GM23248 (cell line): ENCODE data around the gene DUSP21. TPM values are rescaled to one million over a fixed set of nuclear protein-coding genes. Genes with fewer than 3 reads are reported as not detected.
A peak's percentile ranks its signal among the peaks of the same experiment; 100 is the strongest.

ENCODE experiments used
- DNase-seq: peaks from one replicate; pipeline ENCODE4 v3.0.0-alpha.2; 2015
- H2AFZ ChIP-seq: fragments of 200-600 bp; sonication (generic); 2 replicates; pipeline ENCODE4 v1.6.1; 2016; ENCODE audit warnings: antibody characterized with exemption
- H3F3A ChIP-seq: fragments of 200-600 bp; sonication (generic); 2 replicates; pipeline ENCODE4 v1.6.1; 2016; ENCODE audit warnings: mild to moderate bottlenecking, antibody characterized with exemption, mixed run types; ENCODE audit not compliant: insufficient read depth
- H3K27ac ChIP-seq: fragments of 200-600 bp; sonication (generic); 2 replicates; pipeline ENCODE4 v1.5.1; 2016; ENCODE audit warnings: mild to moderate bottlenecking
- H3K27me3 ChIP-seq: fragments of 200-600 bp; sonication (generic); replicated peaks from 2 replicates; pipeline ENCODE4 v1.6.1; 2016; ENCODE audit warnings: mild to moderate bottlenecking; ENCODE audit not compliant: insufficient read depth
- H3K36me3 ChIP-seq: fragments of 200-600 bp; sonication (generic); 2 replicates; pipeline ENCODE4 v1.6.1; 2016; ENCODE audit warnings: low read depth, mild to moderate bottlenecking
- H3K4me1 ChIP-seq: fragments of 200-600 bp; sonication (generic); 2 replicates; pipeline ENCODE4 v1.6.1; 2016; ENCODE audit warnings: mild to moderate bottlenecking; ENCODE audit not compliant: insufficient read depth
- H3K4me2 ChIP-seq: fragments of 200-600 bp; sonication (generic); one replicate; pipeline ENCODE4 v1.6.1; 2016; ENCODE audit warnings: mild to moderate bottlenecking; ENCODE audit not compliant: unreplicated experiment
- H3K4me3 ChIP-seq: fragments of 200-600 bp; sonication (generic); 2 replicates; pipeline ENCODE4 v1.5.1; 2016; ENCODE audit warnings: mild to moderate bottlenecking
- H3K79me2 ChIP-seq: fragments of 200-600 bp; sonication (generic); 2 replicates; pipeline ENCODE4 v1.6.1; 2016; ENCODE audit warnings: mild to moderate bottlenecking; ENCODE audit not compliant: insufficient read depth
- H3K9ac ChIP-seq: fragments of 200-600 bp; sonication (generic); 2 replicates; pipeline ENCODE4 v1.6.1; 2016; ENCODE audit warnings: mild to moderate bottlenecking
- H3K9me2 ChIP-seq: fragments of 200-600 bp; sonication (generic); 2 replicates; pipeline ENCODE4 v1.6.1; 2016; ENCODE audit warnings: mixed run types, mild to moderate bottlenecking, moderate library complexity; ENCODE audit not compliant: insufficient read depth
- H3K9me3 ChIP-seq: fragments of 200-600 bp; sonication (generic); one replicate; pipeline ENCODE4 v1.6.1; 2017; ENCODE audit warnings: low read depth
- H4K20me1 ChIP-seq: fragments of 200-600 bp; sonication (generic); 2 replicates; pipeline ENCODE4 v1.6.0; 2016; ENCODE audit not compliant: insufficient read depth
- EZH2 ChIP-seq: fragments of 200-600 bp; sonication (generic); IDR thresholded peaks from 2 replicates; pipeline ENCODE4 v1.6.1; 2018; ENCODE audit warnings: antibody characterized with exemption, mild to moderate bottlenecking; ENCODE audit not compliant: insufficient read depth, poor library complexity, severe bottlenecking
- EZH2phosphoT487 ChIP-seq: fragments of 200-600 bp; sonication (generic); IDR thresholded peaks from 2 replicates; pipeline ENCODE4 v1.6.1; 2018; ENCODE audit warnings: antibody characterized with exemption, moderate library complexity, mild to moderate bottlenecking, low read depth; ENCODE audit not compliant: insufficient read depth
- WGBS, 2 experiments: methylation state at CpG; one replicate each; pipeline ENCODE4 v1.1.6; 2015 to 2017; ENCODE audit warnings: low lambda C conversion rate in 2 of 2, low coverage in 1 of 2; ENCODE audit errors: missing lambda C conversion rate in 2 of 2; 5-methylcytosine and 5-hydroxymethylcytosine counted together
- in situ Hi-C: fragments of 300-500 bp; cut with MboI; formaldehyde crosslinking; loops from 2 replicates; pipeline ENCODE4 v1.15.0; 2020
- polyA plus RNA-seq: library from polyadenylated mRNA; unstranded; fragments of >200 nt; fragmentation: Nextera tagmentation; extraction: Ambion mirVana; gene quantifications from 2 replicates; pipeline ENCODE4 v1.2.1, GENCODE V29; 2016
- total RNA-seq: library from RNA; depleted of rRNA; stranded (reverse); fragments of >200 nt; shearing (Covaris generic); gene quantifications from 2 replicates; pipeline ENCODE4 v1.2.3, GENCODE V29; 2014

Gene DUSP21
- total and polyA plus RNA-seq, 2 experiments from 2014 or later = not detected

DNA sequence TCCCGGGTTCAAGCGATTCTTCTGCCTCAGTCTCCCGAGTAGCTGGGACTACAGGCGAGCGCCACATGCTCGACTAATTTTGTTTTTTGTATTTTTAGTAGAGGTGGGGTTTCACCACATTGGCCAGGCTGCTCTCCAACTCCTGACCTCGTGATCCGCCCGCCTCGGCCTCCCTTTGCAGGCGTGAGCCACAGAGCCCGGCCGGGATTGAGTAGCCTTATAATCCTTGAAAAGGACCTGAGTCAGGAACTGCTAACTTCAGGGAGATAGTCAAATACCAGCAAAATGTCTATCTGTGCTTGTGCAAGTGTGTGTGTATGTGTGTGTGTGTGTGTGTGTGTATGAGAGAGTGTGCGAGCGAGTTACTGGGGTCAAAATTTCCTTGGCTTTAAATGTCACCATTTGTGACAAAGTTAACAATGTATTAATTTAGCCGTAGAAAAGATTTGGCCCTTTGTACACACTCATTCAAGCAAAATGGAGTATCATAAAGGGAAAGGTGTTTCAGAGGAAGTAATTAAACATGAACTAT, 27.4 kb downstream of the DUSP21 start:
- in situ Hi-C loops = no loop called here
- Histone ChIP-seq H3K4me3 (peak overlapping the region; percentile 95), H3K79me2 (peaks cover 41% of the 10 kb centered on the region), H2AFZ (peak overlapping the region; percentile 79), H3K27ac (peak overlapping the region; percentile 99), H3K4me1 (no peaks in the 10 kb centered on the region), H3K4me2 (peak overlapping the region; percentile 92), H4K20me1 (no peaks in the 10 kb centered on the region), H3K36me3 (no peaks in the 10 kb centered on the region), H3K27me3 (no peaks in the 10 kb centered on the region), H3K9me2 (no peaks in the 10 kb centered on the region), H3F3A (peaks cover 13% of the 10 kb centered on the region; the same call in 1 of the 2 replicates), H3K9ac (peak overlapping the region; percentile 99), H3K9me3 (no peaks in the 10 kb centered on the region)
- 20 to 24% methylated on average over 4 to 16 of the region's 16 CpGs for WGBS, 2 experiments
- TF ChIP-seq EZH2phosphoT487 (no peak), EZH2 (no peak)
- peak; percentile 59 for DNase-seq

DNA sequence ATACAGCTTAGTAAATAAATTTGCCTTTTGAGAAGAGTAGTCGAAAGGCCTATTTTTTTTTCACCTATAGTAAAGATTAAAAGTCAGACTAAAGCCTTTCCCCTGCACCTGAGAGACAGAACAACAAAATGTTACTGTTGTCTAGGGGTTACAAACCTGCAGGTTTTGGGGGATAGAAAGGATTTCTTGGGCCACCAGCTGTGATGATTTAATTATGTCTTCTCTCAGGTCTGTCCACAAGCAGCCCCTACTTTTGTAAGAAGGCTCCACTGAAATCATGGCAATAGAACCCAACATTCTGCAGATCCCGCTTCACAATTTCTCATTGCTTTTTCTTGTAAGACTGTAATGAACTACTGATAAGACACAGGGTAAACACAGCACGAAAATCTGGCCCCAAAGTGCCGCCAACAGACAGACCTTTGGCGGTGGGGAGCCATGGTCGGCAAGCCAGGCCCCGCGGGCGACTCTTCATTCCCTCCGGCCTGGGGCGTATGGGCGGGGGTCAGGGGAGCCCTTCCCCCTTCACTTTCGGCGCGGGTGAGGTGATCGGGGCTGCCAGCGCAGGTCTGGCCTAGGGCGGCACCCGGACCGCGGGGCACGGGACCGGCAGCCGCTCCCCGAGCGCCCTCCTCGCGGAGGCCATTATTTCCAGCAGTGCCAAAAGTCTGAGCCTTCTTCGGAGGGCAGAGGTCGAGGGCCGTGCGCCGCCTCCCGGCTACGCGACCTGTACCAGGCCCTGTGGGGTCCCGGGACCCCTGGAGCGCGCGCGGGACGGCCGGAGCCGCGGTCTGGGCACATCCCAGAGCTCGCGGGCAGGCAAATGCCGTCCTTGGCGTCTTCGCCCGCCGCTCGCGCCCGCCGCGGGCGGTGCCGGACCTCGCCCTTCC, 28.4 kb downstream of the DUSP21 start:
- Histone ChIP-seq H2AFZ (peak overlapping the region; percentile 79), H3K9ac (peak overlapping the region; percentile 99), H3K27me3 (no peaks in the 10 kb centered on the region), H3F3A (peaks cover 13% of the 10 kb centered on the region; the same call in 1 of the 2 replicates), H3K27ac (peak overlapping the region; percentile 99), H4K20me1 (0 out of 2 replicates have a peak, but pooled peaks cover 4% of the 10 kb centered on the region), H3K4me2 (peak overlapping the region; percentile 92), H3K4me1 (peaks cover 5% of the 10 kb centered on the region; the same call in 1 of the 2 replicates), H3K9me2 (no peaks in the 10 kb centered on the region), H3K36me3 (no peaks in the 10 kb centered on the region; the same call in 1 of the 2 replicates), H3K4me3 (peak overlapping the region; percentile 95), H3K9me3 (no peaks in the 10 kb centered on the region), H3K79me2 (peaks cover 50% of the 10 kb centered on the region)
- in situ Hi-C loops = no loop called here
- DNase-seq = peak; percentile 59
- 1% methylated on average over 11 to 29 of the region's 60 CpGs for WGBS, 2 experiments
- TF ChIP-seq EZH2 = no peak
- no peak for TF ChIP-seq EZH2phosphoT487

DNA sequence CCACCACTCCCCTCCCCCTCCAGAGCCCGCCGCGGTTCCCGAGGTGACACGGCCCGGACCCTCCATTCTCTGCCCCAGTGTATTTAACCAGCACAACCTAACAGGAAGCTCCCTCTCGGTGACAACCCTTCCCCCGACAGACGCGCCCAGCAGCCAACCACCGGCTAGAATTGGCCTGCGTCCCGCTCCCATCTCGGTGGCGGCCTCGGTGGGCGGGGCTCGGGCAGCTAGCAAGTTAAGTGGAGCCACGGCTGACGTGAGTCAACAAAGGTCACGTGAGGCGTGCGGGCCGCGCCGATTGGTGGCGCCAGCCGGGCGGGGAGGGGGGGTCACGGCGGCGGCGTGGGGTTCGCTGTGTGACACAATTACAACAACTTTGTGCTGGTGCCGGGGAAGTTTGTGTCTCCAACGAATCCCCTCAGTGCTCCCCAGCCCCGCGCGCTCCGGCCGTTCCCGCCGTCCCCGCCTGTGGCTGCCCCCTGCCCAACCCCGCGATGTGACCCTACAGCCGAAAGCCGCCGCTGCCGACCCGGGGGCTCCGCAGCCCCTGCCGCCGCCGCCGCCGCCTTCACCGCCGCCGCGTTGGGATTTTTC, 29.1 kb downstream of the DUSP21 start, which contains the start of gene KDM6A:
KDM6A (plus strand) TSS at position 368 of the 594 bp plus-strand sequence. CDS start 364 bp downstream, outside the sequence.
- in situ Hi-C loops = no loop called here
- Histone ChIP-seq H3K4me2 (peak within 1 kb of the TSS; percentile 98), H3K36me3 (no peaks in the 10 kb centered on the region; the same call in 1 of the 2 replicates), H3K79me2 (peaks cover 57% of the 10 kb centered on the region), H3K9me3 (no peaks in the 10 kb centered on the region), H3K9ac (peak within 1 kb of the TSS; percentile 99), H4K20me1 (0 out of 2 replicates have a peak, but pooled peaks cover 4% of the 10 kb centered on the region), H3K27ac (peak within 1 kb of the TSS; percentile 99), H2AFZ (peak within 1 kb of the TSS; percentile 81), H3K27me3 (no peaks in the 10 kb centered on the region), H3K4me1 (peaks cover 5% of the 10 kb centered on the region; the same call in 1 of the 2 replicates), H3K4me3 (peak within 1 kb of the TSS; percentile 95), H3K9me2 (no peaks in the 10 kb centered on the region), H3F3A (peaks cover 13% of the 10 kb centered on the region; the same call in 1 of the 2 replicates)
- TF ChIP-seq EZH2 (no peak), EZH2phosphoT487 (no peak)
- WGBS, 2 experiments = 0 to 1% methylated on average over 17 to 19 of the region's 61 CpGs
- peak; percentile 95 for DNase-seq
